Parathyroid adenoma (tissue), 2 donors: Measurements from ENCODE around the gene AQP3.

Source experiments
- H2AFZ ChIP-seq: fragments of 300-600 bp; sonication (generic); one replicate; pipeline ENCODE4 v1.7.0; 2017; ENCODE audit warnings: antibody characterized with exemption, mild to moderate bottlenecking
- H3K27ac ChIP-seq: fragments of 300-600 bp; sonication (generic); one replicate; pipeline ENCODE4 v1.7.0; 2017
- H3K27me3 ChIP-seq: fragments of 300-600 bp; sonication (generic); one replicate; pipeline ENCODE4 v1.7.0; 2017; ENCODE audit warnings: low read length; ENCODE audit not compliant: control insufficient read depth, insufficient read depth
- H3K36me3 ChIP-seq: fragments of 300-600 bp; sonication (generic); one replicate; pipeline ENCODE4 v1.7.0; 2017; ENCODE audit warnings: low read length; ENCODE audit not compliant: control insufficient read depth, insufficient read depth
- H3K4me1 ChIP-seq: fragments of 300-600 bp; sonication (generic); one replicate; pipeline ENCODE4 v1.7.0; 2017; ENCODE audit warnings: control low read depth
- H3K4me2 ChIP-seq: fragments of 300-600 bp; sonication (generic); one replicate; pipeline ENCODE4 v1.7.0; 2017; ENCODE audit warnings: low read length
- H3K4me3 ChIP-seq: fragments of 300-600 bp; sonication (generic); one replicate; pipeline ENCODE4 v1.7.0; 2017; ENCODE audit warnings: low read depth, low read length
- H3K79me2 ChIP-seq: fragments of 300-600 bp; sonication (generic); one replicate; pipeline ENCODE4 v1.7.0; 2017; ENCODE audit warnings: control low read depth
- H3K9ac ChIP-seq: fragments of 300-600 bp; sonication (generic); one replicate; pipeline ENCODE4 v1.7.0; 2017; ENCODE audit warnings: mild to moderate bottlenecking
- H3K9me3 ChIP-seq: fragments of 300-600 bp; sonication (generic); one replicate; pipeline ENCODE4 v1.7.0; 2017; ENCODE audit warnings: low read length; ENCODE audit not compliant: control insufficient read depth
- TF ChIP-seq, protein P1 (sequence below): fragments of 300-600 bp; sonication (generic); IDR thresholded peaks from one replicate; pipeline ENCODE4 v1.7.0; 2017; ENCODE audit warnings: antibody characterized with exemption, mild to moderate bottlenecking
- donor health status: primary hyperparathyroidism.

AQP3 gene

GRCh38 chr9:33434317-33435105, 12.9 kb downstream of the AQP3 start:
- H3K27me3 ChIP-seq = no peaks in the 10 kb centered on the region
- H3K4me2 ChIP-seq = peak overlapping the region; percentile 52
- H3K4me3 ChIP-seq = no peak overlapping the region
- H3K9me3 ChIP-seq = no peaks in the 10 kb centered on the region
- TF ChIP-seq, protein P1, sequence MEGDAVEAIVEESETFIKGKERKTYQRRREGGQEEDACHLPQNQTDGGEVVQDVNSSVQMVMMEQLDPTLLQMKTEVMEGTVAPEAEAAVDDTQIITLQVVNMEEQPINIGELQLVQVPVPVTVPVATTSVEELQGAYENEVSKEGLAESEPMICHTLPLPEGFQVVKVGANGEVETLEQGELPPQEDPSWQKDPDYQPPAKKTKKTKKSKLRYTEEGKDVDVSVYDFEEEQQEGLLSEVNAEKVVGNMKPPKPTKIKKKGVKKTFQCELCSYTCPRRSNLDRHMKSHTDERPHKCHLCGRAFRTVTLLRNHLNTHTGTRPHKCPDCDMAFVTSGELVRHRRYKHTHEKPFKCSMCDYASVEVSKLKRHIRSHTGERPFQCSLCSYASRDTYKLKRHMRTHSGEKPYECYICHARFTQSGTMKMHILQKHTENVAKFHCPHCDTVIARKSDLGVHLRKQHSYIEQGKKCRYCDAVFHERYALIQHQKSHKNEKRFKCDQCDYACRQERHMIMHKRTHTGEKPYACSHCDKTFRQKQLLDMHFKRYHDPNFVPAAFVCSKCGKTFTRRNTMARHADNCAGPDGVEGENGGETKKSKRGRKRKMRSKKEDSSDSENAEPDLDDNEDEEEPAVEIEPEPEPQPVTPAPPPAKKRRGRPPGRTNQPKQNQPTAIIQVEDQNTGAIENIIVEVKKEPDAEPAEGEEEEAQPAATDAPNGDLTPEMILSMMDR = no peak
- H3K27ac ChIP-seq = peak overlapping the region; percentile 33
- H2AFZ ChIP-seq = peak overlapping the region; percentile 28
- H3K79me2 ChIP-seq = no peaks in the 10 kb centered on the region
- H3K36me3 ChIP-seq = no peaks in the 10 kb centered on the region
- H3K4me1 ChIP-seq = peaks cover 14% of the 10 kb centered on the region
- no peak overlapping the region for H3K9ac ChIP-seq

DNA sequence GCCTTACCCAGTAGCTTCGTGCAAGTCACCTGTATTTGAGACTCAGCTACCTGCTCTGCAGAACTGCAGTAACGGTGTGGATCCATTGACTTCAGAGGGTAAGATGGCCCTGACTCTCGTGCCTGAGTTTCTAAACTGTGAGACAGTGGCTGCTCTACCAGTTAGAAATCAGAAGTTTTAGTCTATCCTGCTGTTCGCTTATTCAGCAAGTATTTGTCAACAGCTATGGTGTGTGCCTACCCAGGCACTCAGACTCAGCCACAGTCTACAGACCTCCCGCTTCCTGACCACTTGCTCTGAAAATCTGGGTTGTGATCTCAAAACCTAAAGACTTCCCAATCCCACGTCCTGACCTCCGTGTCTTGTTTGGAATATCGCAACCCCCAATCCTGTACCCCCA, 13.5 kb downstream of the AQP3 start:
- no peaks in the 10 kb centered on the region for H3K9me3 ChIP-seq
- no peak overlapping the region for H3K9ac ChIP-seq
- TF ChIP-seq, protein P1 = no peak
- no peaks in the 10 kb centered on the region for H3K27me3 ChIP-seq
- H3K27ac ChIP-seq = peak overlapping the region; percentile 33
- no peaks in the 10 kb centered on the region for H3K79me2 ChIP-seq
- H3K4me1 ChIP-seq = peaks cover 14% of the 10 kb centered on the region
- no peak overlapping the region for H3K4me2 ChIP-seq
- no peaks in the 10 kb centered on the region for H3K36me3 ChIP-seq
- H2AFZ ChIP-seq = peak overlapping the region; percentile 28
- no peak overlapping the region for H3K4me3 ChIP-seq

DNA sequence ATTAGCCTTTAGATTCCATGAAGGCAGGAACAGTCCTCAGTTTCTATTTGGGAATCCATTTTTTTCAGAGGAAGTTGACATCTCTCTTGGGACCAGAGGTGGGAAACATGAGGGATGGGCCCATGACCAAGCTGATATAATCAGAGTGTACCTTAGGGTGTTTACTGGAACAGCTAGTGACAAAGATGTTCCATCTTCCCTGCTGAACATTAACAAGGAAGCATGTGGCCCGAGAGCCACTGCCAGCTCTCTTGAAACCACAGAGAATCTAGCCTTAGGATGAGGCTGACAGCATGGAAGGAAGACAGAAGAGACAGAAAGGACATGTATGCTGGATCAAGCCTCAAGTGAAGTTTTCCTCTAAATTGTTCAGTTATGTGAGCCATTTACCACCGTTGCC, 16.0 kb downstream of the AQP3 start:
- H3K4me2 ChIP-seq = no peak overlapping the region
- no peaks in the 10 kb centered on the region for H3K27me3 ChIP-seq
- TF ChIP-seq, protein P1 = no peak
- H3K36me3 ChIP-seq = no peaks in the 10 kb centered on the region
- no peak overlapping the region for H3K9ac ChIP-seq
- H3K4me3 ChIP-seq = no peak overlapping the region
- H2AFZ ChIP-seq = no peak overlapping the region
- no peaks in the 10 kb centered on the region for H3K79me2 ChIP-seq
- no peaks in the 10 kb centered on the region for H3K9me3 ChIP-seq
- peaks cover 14% of the 10 kb centered on the region for H3K4me1 ChIP-seq
- no peak overlapping the region for H3K27ac ChIP-seq

DNA sequence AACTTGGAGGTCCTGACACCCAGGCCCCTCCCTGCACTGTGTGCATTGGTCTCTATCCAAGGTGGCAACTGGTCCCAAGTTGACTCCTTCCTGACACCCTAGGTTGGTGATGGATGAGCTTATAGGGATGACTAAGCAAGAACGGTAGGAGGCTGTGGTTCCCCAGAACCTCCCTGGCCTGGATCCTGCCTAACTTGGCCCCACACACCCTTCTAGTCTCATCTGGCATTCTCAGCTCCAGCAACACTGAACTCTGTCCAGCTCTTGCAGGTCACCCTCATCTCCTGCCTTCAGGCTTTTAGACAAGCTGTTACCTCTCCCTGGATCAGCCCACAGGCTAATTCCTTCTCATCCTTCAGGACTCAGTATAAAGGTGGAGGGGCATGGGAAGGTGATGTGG, 16.5 kb downstream of the AQP3 start:
- H3K79me2 ChIP-seq = no peaks in the 10 kb centered on the region
- no peak overlapping the region for H3K9ac ChIP-seq
- H3K4me3 ChIP-seq = no peak overlapping the region
- no peak overlapping the region for H3K27ac ChIP-seq
- no peaks in the 10 kb centered on the region for H3K36me3 ChIP-seq
- H3K4me2 ChIP-seq = no peak overlapping the region
- no peaks in the 10 kb centered on the region for H3K27me3 ChIP-seq
- no peak overlapping the region for H2AFZ ChIP-seq
- TF ChIP-seq, protein P1 = no peak
- peaks cover 14% of the 10 kb centered on the region for H3K4me1 ChIP-seq
- no peaks in the 10 kb centered on the region for H3K9me3 ChIP-seq
